Epithelial cell of esophagus (primary cell): ENCODE data around the gene GUCY1A1.

Experiments
- DNase-seq: peaks from one replicate; pipeline ENCODE4 v3.0.0; 2010; ENCODE audit warnings: low read depth
- H3K4me3 ChIP-seq: 2 replicates; pipeline ENCODE4 v1.5.1; 2011; ENCODE audit warnings: mild to moderate bottlenecking, low read length, control low read depth
- TF ChIP-seq, protein P1 (sequence below): IDR thresholded peaks from 2 replicates; pipeline ENCODE4 v1.5.1; 2011; ENCODE audit warnings: low read depth, mild to moderate bottlenecking, low read length, control low read depth, inconsistent platforms; ENCODE audit not compliant: insufficient read depth; ENCODE audit errors: missing control alignments

GUCY1A1 gene

DNA sequence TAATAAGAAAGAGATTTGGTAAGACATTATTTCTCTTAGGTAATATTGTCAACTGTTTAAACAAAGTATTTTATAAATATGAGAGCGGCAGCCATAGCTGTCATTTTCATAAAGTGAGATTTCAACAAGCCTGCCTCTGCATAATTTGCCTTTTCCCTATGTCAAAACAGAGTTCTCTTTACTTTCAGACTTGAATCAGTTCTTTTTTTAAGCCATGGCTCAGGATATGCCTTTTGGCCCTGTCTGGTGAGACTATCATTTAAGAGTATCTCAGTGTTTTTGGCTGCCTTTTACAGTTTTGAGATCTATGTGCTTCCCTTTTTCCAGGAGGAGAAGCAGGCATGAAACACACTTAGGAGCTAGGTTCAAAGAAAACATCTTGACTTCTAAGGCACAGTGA is 7.5 kb upstream of the GUCY1A1 start:
- DNase-seq = no peak
- H3K4me3 ChIP-seq = no peak overlapping the region
- TF ChIP-seq, protein P1, sequence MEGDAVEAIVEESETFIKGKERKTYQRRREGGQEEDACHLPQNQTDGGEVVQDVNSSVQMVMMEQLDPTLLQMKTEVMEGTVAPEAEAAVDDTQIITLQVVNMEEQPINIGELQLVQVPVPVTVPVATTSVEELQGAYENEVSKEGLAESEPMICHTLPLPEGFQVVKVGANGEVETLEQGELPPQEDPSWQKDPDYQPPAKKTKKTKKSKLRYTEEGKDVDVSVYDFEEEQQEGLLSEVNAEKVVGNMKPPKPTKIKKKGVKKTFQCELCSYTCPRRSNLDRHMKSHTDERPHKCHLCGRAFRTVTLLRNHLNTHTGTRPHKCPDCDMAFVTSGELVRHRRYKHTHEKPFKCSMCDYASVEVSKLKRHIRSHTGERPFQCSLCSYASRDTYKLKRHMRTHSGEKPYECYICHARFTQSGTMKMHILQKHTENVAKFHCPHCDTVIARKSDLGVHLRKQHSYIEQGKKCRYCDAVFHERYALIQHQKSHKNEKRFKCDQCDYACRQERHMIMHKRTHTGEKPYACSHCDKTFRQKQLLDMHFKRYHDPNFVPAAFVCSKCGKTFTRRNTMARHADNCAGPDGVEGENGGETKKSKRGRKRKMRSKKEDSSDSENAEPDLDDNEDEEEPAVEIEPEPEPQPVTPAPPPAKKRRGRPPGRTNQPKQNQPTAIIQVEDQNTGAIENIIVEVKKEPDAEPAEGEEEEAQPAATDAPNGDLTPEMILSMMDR = no peak

- DNase-seq = no peak
- no peak overlapping the region for H3K4me3 ChIP-seq
- TF ChIP-seq, protein P1 = no peak
These were observed 6.2 kb upstream of the GUCY1A1 start for GRCh38 chr4:155660436-155660835.

DNA sequence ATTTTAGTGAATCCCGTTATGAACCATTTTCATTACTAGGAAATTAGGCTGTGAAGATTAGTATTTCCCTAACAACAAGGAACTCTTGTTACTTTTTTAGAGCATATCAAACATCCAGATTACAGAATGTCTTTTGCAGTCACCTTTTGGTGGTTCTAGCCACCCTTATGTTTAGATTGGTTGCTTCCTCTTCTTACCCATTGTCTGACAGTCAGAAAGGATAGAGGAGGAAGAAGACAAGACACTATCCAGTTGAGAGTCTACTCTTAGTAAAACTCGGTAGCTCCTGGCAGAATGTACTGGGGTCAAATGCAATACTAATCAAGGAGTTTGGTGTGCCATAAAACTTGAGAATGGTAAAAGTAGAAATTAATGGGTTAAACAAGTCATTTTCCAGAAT is 1.6 kb upstream of the GUCY1A1 start:
- TF ChIP-seq, protein P1 = no peak
- no peak for DNase-seq
- H3K4me3 ChIP-seq = no peak overlapping the region

- TF ChIP-seq, protein P1 = no peak
- DNase-seq = peak; percentile 47
- H3K4me3 ChIP-seq = peak overlapping the region; percentile 60
These were observed 547 bp downstream of the GUCY1A1 start for GRCh38 chr4:155667222-155667567.

- peak overlapping the region; percentile 60 for H3K4me3 ChIP-seq
- DNase-seq = peak; percentile 40
These were observed 1.2 kb downstream of the GUCY1A1 start for GRCh38 chr4:155667568-155668511.

DNA sequence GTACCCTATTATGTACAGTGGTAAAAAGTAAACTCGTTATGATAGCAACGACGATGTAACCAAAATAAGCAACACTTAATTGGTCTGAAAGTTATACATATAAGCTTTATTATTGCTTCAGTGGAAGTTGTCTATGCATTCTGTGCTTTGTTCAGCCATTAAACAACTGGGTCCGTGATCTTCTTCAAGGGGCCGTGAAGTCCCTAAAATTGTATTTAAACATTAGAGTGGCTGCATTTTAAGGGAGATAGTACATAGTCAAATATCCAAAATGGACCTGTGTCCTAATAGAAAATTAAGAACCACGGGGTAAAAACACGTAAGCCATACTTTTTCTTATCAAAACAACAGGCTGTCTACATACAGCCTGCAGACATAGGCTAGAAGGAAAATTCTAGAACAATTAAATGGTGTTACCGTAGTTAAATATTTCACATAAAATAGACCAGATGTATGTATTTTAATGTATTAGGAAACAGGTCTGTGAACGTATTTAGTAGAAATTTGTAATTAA is 2.1 kb downstream of the GUCY1A1 start:
- no peak for DNase-seq
- no peak overlapping the region for H3K4me3 ChIP-seq
- TF ChIP-seq, protein P1 = no peak

More at GRCh38 chr4:155667568-155668511, 1.2 kb downstream of the GUCY1A1 start:
- TF ChIP-seq, protein P1 = no peak
